SHP77 treated with DMSO at 0.1 percent for 48 hours (cell line): ENCODE results near the gene CT45A5.
"Not testable (repeated sequence)": the region's sequence is repeated elsewhere in the genome, so short reads cannot be mapped to it uniquely, and the experiment has no call there.

ENCODE experiments used
- DNase-seq: peaks from one replicate; lab custom pipeline; 2025; lab: John Stamatoyannopoulos, UW

CT45A5 gene, protein sequence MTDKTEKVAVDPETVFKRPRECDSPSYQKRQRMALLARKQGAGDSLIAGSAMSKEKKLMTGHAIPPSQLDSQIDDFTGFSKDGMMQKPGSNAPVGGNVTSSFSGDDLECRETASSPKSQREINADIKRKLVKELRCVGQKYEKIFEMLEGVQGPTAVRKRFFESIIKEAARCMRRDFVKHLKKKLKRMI

DNA sequence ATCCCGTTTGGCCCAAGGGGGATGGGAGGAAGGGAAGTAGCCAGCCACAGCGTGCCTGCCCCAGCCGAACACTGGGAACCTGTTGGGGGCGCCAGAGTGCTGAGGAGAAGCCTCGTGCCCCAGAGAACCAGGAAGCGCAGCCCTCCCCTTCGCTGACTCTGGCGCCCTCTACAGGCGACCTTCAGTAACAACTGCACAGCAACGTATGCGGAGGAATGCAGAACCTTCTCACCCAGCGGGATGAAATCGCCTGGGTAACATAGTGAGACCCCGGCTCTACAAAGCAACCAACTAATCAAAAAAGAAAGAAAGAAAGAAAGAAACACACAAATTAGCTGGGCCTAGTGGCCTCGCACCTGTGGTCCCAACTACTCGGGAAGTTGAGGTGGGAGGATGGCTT lies at the start of gene CT45A5:
Gene CT45A5, minus strand, starts transcription at position 101 of the 400 bp plus-strand sequence. CDS start 3,774 bp downstream, outside the sequence.
- not testable (repeated sequence) for DNase-seq

DNA sequence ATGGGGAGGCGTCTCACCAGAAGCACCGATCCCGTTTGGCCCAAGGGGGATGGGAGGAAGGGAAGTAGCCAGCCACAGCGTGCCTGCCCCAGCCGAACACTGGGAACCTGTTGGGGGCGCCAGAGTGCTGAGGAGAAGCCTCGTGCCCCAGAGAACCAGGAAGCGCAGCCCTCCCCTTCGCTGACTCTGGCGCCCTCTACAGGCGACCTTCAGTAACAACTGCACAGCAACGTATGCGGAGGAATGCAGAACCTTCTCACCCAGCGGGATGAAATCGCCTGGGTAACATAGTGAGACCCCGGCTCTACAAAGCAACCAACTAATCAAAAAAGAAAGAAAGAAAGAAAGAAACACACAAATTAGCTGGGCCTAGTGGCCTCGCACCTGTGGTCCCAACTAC lies 34.6 kb upstream of the CT45A5 start, which contains the start of gene CT45A2:
Gene CT45A2, minus strand, starts transcription at position 101 of the 400 bp plus-strand sequence. CDS start 3,747 bp downstream, outside the sequence.
- DNase-seq, result not testable (repeated sequence)

DNA sequence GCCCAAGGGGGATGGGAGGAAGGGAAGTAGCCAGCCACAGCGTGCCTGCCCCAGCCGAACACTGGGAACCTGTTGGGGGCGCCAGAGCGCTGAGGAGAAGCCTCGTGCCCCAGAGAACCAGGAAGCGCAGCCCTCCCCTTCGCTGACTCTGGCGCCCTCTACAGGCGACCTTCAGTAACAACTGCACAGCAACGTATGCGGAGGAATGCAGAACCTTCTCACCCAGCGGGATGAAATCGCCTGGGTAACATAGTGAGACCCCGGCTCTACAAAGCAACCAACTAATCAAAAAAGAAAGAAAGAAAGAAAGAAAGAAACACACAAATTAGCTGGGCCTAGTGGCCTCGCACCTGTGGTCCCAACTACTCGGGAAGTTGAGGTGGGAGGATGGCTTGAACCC lies 17.4 kb upstream of the CT45A5 start, which contains the start of gene CT45A6:
Gene CT45A6, minus strand, starts transcription at position 101 of the 400 bp plus-strand sequence. CDS start 3,794 bp downstream, outside the sequence.
- DNase-seq, result not testable (repeated sequence)

DNA sequence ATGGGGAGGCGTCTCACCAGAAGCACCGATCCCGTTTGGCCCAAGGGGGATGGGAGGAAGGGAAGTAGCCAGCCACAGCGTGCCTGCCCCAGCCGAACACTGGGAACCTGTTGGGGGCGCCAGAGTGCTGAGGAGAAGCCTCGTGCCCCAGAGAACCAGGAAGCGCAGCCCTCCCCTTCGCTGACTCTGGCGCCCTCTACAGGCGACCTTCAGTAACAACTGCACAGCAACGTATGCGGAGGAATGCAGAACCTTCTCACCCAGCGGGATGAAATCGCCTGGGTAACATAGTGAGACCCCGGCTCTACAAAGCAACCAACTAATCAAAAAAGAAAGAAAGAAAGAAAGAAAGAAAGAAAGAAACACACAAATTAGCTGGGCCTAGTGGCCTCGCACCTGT lies 17.2 kb downstream of the CT45A5 start, which contains the start of gene CT45A3:
Gene CT45A3, minus strand, starts transcription at position 101 of the 400 bp plus-strand sequence. CDS start 3,747 bp downstream, outside the sequence.
- DNase-seq, result not testable (repeated sequence)

DNA sequence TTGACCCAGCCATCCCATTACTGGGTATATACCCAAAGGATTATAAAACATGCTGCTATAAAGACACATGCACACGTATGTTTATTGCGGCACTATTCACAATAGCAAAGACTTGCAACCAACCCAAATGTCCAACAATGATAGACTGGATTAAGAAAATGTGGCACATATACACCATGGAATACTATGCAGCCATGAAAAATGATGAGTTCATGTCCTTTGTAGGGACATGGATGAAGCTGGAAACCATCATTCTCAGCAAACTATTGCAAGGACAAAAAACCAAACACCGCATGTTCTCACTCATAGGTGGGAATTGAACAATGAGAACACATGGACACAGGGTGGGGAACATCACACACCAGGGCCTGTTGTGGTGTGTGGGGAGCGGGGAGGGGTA lies 40.6 kb downstream of the CT45A5 start:
- not testable (repeated sequence) for DNase-seq

DNA sequence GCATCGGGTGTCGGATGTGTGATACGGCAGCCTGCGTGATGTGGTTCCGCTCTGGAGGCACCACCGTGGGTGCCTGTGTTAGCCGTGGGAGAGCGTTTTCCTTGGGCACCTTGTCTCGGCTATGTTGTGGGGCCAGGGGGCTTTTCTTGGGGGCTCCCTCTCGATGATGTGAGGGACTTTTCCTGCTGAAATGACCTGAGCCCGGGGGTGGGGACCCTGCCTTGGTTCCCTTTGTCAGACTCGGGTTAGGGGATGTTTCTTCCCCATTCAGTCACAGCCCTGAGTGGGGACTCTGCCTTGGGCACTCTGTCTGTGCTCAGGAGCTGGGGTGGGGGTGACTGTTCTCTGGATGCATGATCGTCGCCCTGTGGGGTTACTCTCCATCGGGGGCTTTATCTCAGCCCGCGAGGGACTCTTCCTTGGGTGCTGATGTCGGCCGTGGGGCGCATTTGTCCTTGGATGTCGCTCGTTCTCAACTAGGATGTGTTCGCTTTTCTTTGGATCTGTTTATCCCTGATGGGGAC lies 44.0 kb downstream of the CT45A5 start:
- DNase-seq, result no peak

DNA sequence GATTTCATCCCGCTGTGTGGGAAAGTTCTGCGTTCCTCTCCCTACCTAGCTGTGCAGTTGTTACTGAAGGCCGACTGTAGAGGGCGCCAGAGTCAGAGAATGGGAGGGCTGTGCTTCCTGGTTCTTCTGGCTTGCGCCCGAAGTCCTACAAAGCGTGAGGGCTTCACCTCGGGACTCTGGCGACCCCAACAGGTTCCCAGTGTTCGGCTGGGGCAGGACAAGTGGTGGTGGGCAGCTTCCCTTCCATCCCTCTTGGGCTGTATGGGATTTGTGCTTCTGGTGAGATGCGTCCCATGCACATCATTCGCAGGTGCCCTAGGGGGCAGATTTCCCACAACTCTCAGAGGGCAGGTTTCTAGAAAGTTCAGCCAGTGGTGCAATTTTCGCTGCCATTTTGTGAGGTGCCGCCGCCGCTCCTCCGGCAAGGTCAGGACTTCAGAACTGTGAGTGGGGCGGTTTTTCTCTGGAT lies 44.6 kb downstream of the CT45A5 start:
- DNase-seq, result no peak

DNA sequence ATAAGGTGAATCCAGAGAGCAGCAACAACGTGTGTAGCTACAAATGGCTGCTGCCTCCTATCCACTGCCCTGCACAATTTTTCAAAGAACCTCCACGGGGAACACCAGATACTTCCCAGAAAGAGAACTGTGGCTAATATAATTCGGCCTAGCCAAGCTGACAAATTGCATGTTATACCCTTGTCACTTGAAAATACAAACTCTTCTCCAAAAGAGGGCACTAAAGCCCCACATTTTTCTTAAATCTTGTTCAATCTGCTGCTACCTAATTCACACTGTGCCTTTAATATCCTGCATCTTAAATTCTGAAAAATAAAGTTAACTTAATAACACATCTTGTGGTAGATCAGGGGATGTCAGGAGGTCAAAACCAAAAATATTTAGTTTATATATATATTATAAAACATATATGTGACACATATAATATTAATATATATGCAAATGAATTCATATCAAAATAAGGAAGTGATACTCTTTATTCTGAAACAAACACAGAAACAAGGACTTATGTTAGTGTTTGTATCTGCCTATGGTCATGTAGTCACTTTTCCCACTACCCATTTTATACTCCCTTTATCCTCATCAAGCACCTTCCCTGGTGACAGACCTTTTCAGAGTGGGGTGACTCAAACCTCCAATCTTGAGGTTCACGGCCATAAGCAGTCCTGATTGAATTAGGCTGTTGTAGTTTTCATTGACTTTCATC lies 47.8 kb downstream of the CT45A5 start:
- DNase-seq, result no peak

DNA sequence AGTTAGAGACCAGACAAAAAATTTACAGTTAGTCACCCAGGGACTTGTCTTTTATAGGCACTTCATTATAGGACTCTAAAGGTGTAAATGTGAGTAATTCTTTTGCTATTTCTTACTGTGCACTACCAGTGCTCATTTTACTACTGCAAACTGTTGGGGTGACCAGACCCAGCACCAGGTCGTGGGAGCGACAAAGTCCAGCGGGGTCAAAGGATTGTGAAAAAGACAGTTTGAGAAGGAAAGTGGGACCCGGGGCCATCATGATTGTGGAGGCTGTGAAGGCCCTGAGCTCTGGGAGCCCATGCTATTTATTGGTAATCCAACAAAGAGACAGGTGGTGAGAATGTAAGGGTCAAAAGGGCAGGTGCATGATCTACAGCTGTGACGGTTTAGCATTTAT lies 50.6 kb downstream of the CT45A5 start:
- DNase-seq, result not testable (repeated sequence)
